Parathyroid adenoma (tissue), 2 donors: Measurements from ENCODE around the gene ST3GAL4.

ENCODE experiments used
- H2AFZ ChIP-seq: fragments of 300-600 bp; sonication (generic); one replicate; pipeline ENCODE4 v1.7.0; 2017; ENCODE audit warnings: antibody characterized with exemption, mild to moderate bottlenecking
- H3K27ac ChIP-seq: fragments of 300-600 bp; sonication (generic); one replicate; pipeline ENCODE4 v1.7.0; 2017
- H3K27me3 ChIP-seq: fragments of 300-600 bp; sonication (generic); one replicate; pipeline ENCODE4 v1.7.0; 2017; ENCODE audit warnings: low read length; ENCODE audit not compliant: control insufficient read depth, insufficient read depth
- H3K36me3 ChIP-seq: fragments of 300-600 bp; sonication (generic); one replicate; pipeline ENCODE4 v1.7.0; 2017; ENCODE audit warnings: low read length; ENCODE audit not compliant: control insufficient read depth, insufficient read depth
- H3K4me1 ChIP-seq: fragments of 300-600 bp; sonication (generic); one replicate; pipeline ENCODE4 v1.7.0; 2017; ENCODE audit warnings: control low read depth
- H3K4me2 ChIP-seq: fragments of 300-600 bp; sonication (generic); one replicate; pipeline ENCODE4 v1.7.0; 2017; ENCODE audit warnings: low read length
- H3K4me3 ChIP-seq: fragments of 300-600 bp; sonication (generic); one replicate; pipeline ENCODE4 v1.7.0; 2017; ENCODE audit warnings: low read depth, low read length
- H3K79me2 ChIP-seq: fragments of 300-600 bp; sonication (generic); one replicate; pipeline ENCODE4 v1.7.0; 2017; ENCODE audit warnings: control low read depth
- H3K9ac ChIP-seq: fragments of 300-600 bp; sonication (generic); one replicate; pipeline ENCODE4 v1.7.0; 2017; ENCODE audit warnings: mild to moderate bottlenecking
- H3K9me3 ChIP-seq: fragments of 300-600 bp; sonication (generic); one replicate; pipeline ENCODE4 v1.7.0; 2017; ENCODE audit warnings: low read length; ENCODE audit not compliant: control insufficient read depth
- TF ChIP-seq, protein P1 (sequence below): fragments of 300-600 bp; sonication (generic); IDR thresholded peaks from one replicate; pipeline ENCODE4 v1.7.0; 2017; ENCODE audit warnings: antibody characterized with exemption, mild to moderate bottlenecking
- donor health status: primary hyperparathyroidism.

Gene ST3GAL4

DNA sequence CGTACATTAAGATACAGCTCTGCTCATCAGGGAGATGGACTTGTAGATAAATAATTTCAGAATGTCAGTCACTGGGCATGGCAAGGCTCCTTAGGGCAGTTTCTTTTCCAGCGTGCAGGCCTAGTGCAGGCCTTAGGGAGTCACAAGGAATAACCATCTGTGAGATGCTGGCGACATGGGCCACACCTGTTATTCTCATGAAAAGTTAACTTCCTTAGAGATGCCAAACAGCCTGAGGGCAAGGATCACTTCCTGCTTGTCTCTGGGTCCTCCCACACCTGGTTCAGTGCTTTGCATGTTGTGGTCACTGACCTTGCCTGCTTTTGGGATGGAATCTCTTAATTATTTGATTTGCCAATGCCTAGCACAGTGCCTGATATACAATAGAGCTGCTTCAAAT lies 70.6 kb downstream of the ST3GAL4 start:
- H3K27ac ChIP-seq = no peak overlapping the region
- TF ChIP-seq, protein P1, sequence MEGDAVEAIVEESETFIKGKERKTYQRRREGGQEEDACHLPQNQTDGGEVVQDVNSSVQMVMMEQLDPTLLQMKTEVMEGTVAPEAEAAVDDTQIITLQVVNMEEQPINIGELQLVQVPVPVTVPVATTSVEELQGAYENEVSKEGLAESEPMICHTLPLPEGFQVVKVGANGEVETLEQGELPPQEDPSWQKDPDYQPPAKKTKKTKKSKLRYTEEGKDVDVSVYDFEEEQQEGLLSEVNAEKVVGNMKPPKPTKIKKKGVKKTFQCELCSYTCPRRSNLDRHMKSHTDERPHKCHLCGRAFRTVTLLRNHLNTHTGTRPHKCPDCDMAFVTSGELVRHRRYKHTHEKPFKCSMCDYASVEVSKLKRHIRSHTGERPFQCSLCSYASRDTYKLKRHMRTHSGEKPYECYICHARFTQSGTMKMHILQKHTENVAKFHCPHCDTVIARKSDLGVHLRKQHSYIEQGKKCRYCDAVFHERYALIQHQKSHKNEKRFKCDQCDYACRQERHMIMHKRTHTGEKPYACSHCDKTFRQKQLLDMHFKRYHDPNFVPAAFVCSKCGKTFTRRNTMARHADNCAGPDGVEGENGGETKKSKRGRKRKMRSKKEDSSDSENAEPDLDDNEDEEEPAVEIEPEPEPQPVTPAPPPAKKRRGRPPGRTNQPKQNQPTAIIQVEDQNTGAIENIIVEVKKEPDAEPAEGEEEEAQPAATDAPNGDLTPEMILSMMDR = no peak
- no peaks in the 10 kb centered on the region for H3K27me3 ChIP-seq
- H3K4me1 ChIP-seq = no peaks in the 10 kb centered on the region
- H3K9me3 ChIP-seq = no peaks in the 10 kb centered on the region
- H2AFZ ChIP-seq = no peak overlapping the region
- no peaks in the 10 kb centered on the region for H3K79me2 ChIP-seq
- H3K4me3 ChIP-seq = no peak overlapping the region
- H3K9ac ChIP-seq = no peak overlapping the region
- no peaks in the 10 kb centered on the region for H3K36me3 ChIP-seq
- H3K4me2 ChIP-seq = no peak overlapping the region

DNA sequence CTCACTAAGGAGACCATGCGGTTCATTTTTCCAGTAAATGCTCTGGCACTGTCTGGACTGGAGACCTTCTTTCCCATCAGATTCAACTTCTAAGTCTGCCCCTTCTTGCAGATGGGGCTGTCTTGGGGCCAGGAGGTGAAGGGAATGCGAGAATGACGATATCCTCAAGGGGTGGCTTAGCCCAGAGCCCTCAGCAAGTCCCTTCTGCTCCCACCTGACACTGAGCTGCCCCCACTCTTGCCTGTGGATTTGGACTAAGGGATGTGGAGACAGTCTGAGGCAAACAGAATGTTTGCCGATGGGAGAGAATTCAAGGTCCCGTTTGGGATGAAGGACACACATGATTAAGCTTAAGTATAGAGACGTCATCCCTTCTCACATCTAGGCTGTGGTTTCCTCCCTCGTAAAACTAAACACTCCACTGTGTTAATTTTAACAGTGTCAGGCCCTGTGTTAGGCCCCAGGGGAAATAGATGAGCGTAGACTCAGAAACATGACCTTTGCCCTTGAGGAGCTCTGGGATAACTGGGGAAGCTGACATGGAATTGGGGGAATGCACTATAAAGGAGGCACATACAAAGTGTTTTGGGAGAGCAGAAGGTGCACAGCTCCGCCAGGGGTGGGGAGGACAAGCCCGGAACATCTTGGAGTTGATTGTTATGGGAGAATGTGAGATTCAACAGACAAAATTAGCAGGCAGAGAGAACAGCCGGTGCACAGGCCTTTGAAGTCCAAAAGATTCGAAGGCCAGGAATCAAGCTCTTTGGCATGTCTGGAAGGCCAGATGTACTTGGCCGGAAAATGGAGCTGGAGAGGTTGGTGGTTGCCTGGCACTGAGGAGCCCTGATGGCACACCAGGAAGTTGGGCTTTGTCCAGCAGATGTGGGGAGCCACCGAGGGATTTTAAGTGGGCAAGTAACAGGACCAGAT lies 71.6 kb downstream of the ST3GAL4 start:
- no peaks in the 10 kb centered on the region for H3K4me1 ChIP-seq
- no peak overlapping the region for H3K9ac ChIP-seq
- TF ChIP-seq, protein P1 = no peak

DNA sequence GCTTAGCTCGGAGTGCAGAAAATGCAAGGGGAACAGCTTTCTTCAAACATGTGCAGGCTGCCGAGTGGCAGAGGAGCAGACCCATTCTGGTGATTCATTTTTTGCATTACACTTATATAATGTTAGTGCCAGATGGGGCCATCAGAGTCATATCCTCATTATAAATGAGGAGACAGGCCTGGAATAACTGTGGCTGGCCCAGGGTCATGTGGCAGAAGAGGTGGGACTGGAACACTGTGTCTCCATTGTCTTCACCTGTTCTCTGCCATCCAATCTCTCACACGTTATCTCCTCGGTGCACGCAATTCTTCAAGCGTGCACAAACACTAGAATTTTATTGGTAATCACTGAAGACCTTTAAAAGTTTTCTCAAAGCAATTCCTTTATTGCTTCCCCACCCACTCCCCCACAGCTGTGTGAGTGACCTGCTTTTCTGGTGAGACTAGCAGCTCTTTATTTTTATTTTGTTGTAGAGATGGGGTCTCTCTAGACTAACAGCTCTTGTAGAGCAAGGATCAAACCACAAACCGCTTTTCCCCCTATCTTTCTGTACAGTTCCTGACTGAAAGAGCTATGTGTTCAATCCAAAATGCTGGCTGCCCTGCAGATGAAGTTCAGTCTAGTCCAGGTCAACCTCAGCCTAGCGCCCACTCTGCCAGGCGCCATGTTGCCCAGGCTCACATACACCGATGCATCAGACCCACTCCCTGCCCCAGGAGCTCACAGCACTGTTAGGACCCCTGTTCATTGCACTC lies 75.3 kb downstream of the ST3GAL4 start:
- H3K9ac ChIP-seq = no peak overlapping the region
- H3K27me3 ChIP-seq = no peaks in the 10 kb centered on the region
- H3K9me3 ChIP-seq = no peaks in the 10 kb centered on the region
- no peak overlapping the region for H3K27ac ChIP-seq
- H3K79me2 ChIP-seq = no peaks in the 10 kb centered on the region
- H3K4me1 ChIP-seq = no peaks in the 10 kb centered on the region
- no peak overlapping the region for H3K4me3 ChIP-seq
- no peak overlapping the region for H3K4me2 ChIP-seq
- TF ChIP-seq, protein P1 = no peak
- no peak overlapping the region for H2AFZ ChIP-seq
- H3K36me3 ChIP-seq = no peaks in the 10 kb centered on the region

More for the DNA sequence above, 71.6 kb downstream of the ST3GAL4 start:
- Histone ChIP-seq H2AFZ (no peak overlapping the region), H3K27me3 (no peaks in the 10 kb centered on the region), H3K9me3 (no peaks in the 10 kb centered on the region), H3K79me2 (no peaks in the 10 kb centered on the region), H3K27ac (no peak overlapping the region), H3K4me3 (no peak overlapping the region), H3K4me2 (no peak overlapping the region), H3K36me3 (no peaks in the 10 kb centered on the region)

DNA sequence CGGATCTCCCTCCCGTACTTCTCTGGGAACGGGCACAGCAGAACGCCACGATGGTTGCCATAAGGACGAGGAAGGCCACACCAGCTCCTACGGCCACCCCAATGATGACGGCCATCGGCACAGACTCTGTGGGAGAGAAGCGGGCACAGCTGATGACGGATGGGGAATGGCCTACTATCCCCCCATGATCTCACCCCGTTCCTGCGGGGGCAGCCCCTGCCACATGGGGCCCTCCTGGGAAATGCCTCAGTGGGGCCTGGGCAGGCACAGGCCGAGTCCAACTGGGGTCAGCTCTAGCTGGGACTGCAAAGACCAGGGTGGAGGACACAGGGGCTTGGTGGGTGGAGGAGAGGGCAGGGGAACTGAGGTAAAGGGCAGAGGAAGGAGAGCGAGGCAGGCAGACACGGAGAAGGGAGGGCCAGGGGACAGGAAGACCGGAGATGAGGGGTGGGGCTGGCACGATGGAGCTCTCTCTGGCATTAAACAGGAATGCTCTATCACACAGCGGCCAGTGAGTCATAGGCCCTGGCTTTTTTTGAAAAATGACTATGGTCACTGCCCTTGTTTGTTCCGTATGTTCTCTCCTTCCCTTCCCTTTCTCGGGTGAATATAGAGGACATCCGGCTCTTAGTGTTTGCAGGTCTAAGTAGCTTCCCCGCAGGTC lies 76.0 kb downstream of the ST3GAL4 start:
- Histone ChIP-seq H3K27me3 (no peaks in the 10 kb centered on the region), H3K4me3 (no peak overlapping the region), H3K9me3 (no peaks in the 10 kb centered on the region), H3K4me1 (no peaks in the 10 kb centered on the region), H2AFZ (no peak overlapping the region), H3K9ac (no peak overlapping the region), H3K36me3 (no peaks in the 10 kb centered on the region), H3K27ac (no peak overlapping the region), H3K4me2 (no peak overlapping the region), H3K79me2 (no peaks in the 10 kb centered on the region)
- TF ChIP-seq, protein P1 = no peak
